HepG2 (cell line): ENCODE results near the gene SP3. TPM values are rescaled to one million over a fixed set of nuclear protein-coding genes. Genes with fewer than 3 reads are reported as not detected.

Experiments
- CHD4 ChIP-seq: fragments of 200-600 bp; sonication (generic); IDR thresholded peaks from 2 replicates; pipeline ENCODE4 v1.7.0; 2017; ENCODE audit warnings: mild to moderate bottlenecking, low read length, borderline replicate concordance
- CREBL2 ChIP-seq: sonication (generic); formaldehyde crosslinking; IDR thresholded peaks from 2 replicates; pipeline ENCODE4 v1.8.1; 2023; ENCODE audit warnings: missing genetic modification reagents, mild to moderate bottlenecking, borderline replicate concordance
- DR1 ChIP-seq: sonication (generic); formaldehyde crosslinking; IDR thresholded peaks from 2 replicates; pipeline ENCODE4 v1.8.0; 2021; ENCODE audit warnings: mild to moderate bottlenecking, missing genetic modification reagents, inconsistent platforms
- GMEB2 ChIP-seq: IDR thresholded peaks from 2 replicates; pipeline ENCODE4 v1.6.1; 2016; ENCODE audit warnings: missing biosample characterization, missing genetic modification reagents, low read depth
- HDAC6 ChIP-seq: fragments of 200-600 bp; sonication (generic); IDR thresholded peaks from 2 replicates; pipeline ENCODE4 v1.7.0; 2017; ENCODE audit warnings: mild to moderate bottlenecking, antibody characterized with exemption, low read length, low read depth
- HIC2 ChIP-seq: sonication (generic); formaldehyde crosslinking; IDR thresholded peaks from 2 replicates; pipeline ENCODE4 v1.9.0; 2022; ENCODE audit warnings: low read depth, missing genetic modification reagents
- HIVEP1 ChIP-seq: sonication (generic); formaldehyde crosslinking; IDR thresholded peaks from 2 replicates; pipeline ENCODE4 v1.4.0; 2020; ENCODE audit warnings: mild to moderate bottlenecking, missing genetic modification reagents
- HMGXB3 ChIP-seq: sonication (generic); formaldehyde crosslinking; IDR thresholded peaks from 2 replicates; pipeline ENCODE4 v1.4.0; 2020; ENCODE audit warnings: missing genetic modification reagents, borderline replicate concordance
- IRX3 ChIP-seq: sonication (generic); formaldehyde crosslinking; IDR thresholded peaks from 2 replicates; pipeline ENCODE4 v1.8.1; 2023; ENCODE audit warnings: mild to moderate bottlenecking, low read depth, missing genetic modification reagents, borderline replicate concordance
- KLF6 ChIP-seq: IDR thresholded peaks from 2 replicates; pipeline ENCODE4 v1.8.0; 2016; ENCODE audit warnings: missing biosample characterization, missing genetic modification reagents
- MIER3 ChIP-seq: IDR thresholded peaks from 2 replicates; pipeline ENCODE4 v1.6.1; 2016; ENCODE audit warnings: missing compliant biosample characterization, borderline replicate concordance
- MTA3 ChIP-seq: sonication (generic); formaldehyde crosslinking; IDR thresholded peaks from 2 replicates; pipeline ENCODE4 v1.4.0; 2020; ENCODE audit warnings: missing genetic modification reagents
- RORA ChIP-seq: sonication (generic); formaldehyde crosslinking; IDR thresholded peaks from 2 replicates; pipeline ENCODE4 v1.5.0; 2020; ENCODE audit warnings: mild to moderate bottlenecking, missing genetic modification reagents, moderate library complexity
- SIN3B ChIP-seq: fragments of 150-350 bp; IDR thresholded peaks from 2 replicates; pipeline ENCODE4 v1.6.1; 2014; ENCODE audit warnings: low read length
- YEATS4 ChIP-seq: sonication (generic); formaldehyde crosslinking; IDR thresholded peaks from 2 replicates; pipeline ENCODE4 v1.4.0; 2020; ENCODE audit warnings: missing genetic modification reagents, borderline replicate concordance
- ZFP36 ChIP-seq: fragments of 150-350 bp; IDR thresholded peaks from 2 replicates; pipeline ENCODE4 v1.6.1; 2018; ENCODE audit warnings: borderline replicate concordance, low read length, low read depth; ENCODE audit not compliant: partially characterized antibody
- ZNF382 ChIP-seq: sonication (generic); formaldehyde crosslinking; IDR thresholded peaks from 2 replicates; pipeline ENCODE4 v1.5.0; 2020; ENCODE audit warnings: missing genetic modification reagents, mild to moderate bottlenecking, borderline replicate concordance
- ZXDC ChIP-seq: sonication (generic); formaldehyde crosslinking; IDR thresholded peaks from 2 replicates; pipeline ENCODE4 v1.5.0; 2020; ENCODE audit warnings: mild to moderate bottlenecking, missing genetic modification reagents
- polyA plus RNA-seq, 8 experiments: library from polyadenylated mRNA; depleted of rRNA in 3 of 8; stranded (reverse) in 7 of 8; unstranded in 1 of 8; fragments of >200 nt; fragmentation: Illumina TruSeq in 4 of 8; extraction: Trizol in 4 of 8; gene quantifications; 2 replicates each; pipeline versions ENCODE4 v1.2.1 to v1.2.3, GENCODE V29; 2011 to 2016; ENCODE audit warnings: low read depth in 4 of 8, missing spikeins in 1 of 8, mixed read lengths in 1 of 8; ENCODE audit not compliant: insufficient read depth in 1 of 8
- total RNA-seq, 5 experiments: library from RNA; depleted of rRNA; stranded (reverse); fragments of >200 nt; fragmentation: Illumina TruSeq; extraction: Trizol; gene quantifications; 2 replicates each; pipeline ENCODE4 v1.2.3, GENCODE V29; 2016; ENCODE audit warnings: low read depth in 1 of 5

The SP3 gene
- total and polyA plus RNA-seq, 2 of the 13 experiments (the other 11 are each of a cell fraction or from before 2014, with no cell fraction given): 57.3 to 132 TPM

GRCh38 chr2:173964565-173965371 lies 405 bp downstream of the SP3 start (continued):
- TF ChIP-seq GMEB2 (CRISPR knock-in tag): no peak
- TF ChIP-seq HDAC6: 0 out of 2 replicates have a peak, but pooled peaks have one; percentile 63
- TF ChIP-seq RORA: no peak
- TF ChIP-seq ZFP36: no peak
- no peak for TF ChIP-seq ZXDC
- no peak; the same call in 1 of the 2 replicates for TF ChIP-seq IRX3 (CRISPR knock-in tag)
- peak; percentile 20; the same call in 1 of the 2 replicates for TF ChIP-seq CREBL2
- no peak for TF ChIP-seq CHD4
- TF ChIP-seq KLF6 (CRISPR knock-in tag): no peak
- no peak for TF ChIP-seq DR1 (CRISPR knock-in tag)
- no peak for TF ChIP-seq HMGXB3
- TF ChIP-seq YEATS4: peak; percentile 20; the same call in 1 of the 2 replicates
- no peak for TF ChIP-seq MTA3 (CRISPR knock-in tag)
- TF ChIP-seq MIER3 (CRISPR knock-in tag): no peak
- TF ChIP-seq HIC2: no peak
- no peak for TF ChIP-seq HIVEP1
- TF ChIP-seq SIN3B: no peak
- TF ChIP-seq ZNF382 (CRISPR knock-in tag): no peak
